GM12873 (cell line): ENCODE results near the gene COPE.

Source experiments
- TF ChIP-seq, protein P1 (sequence below): IDR thresholded peaks from 2 replicates; pipeline ENCODE4 v1.5.1; 2012; ENCODE audit warnings: low read depth, mild to moderate bottlenecking, moderate library complexity, low read length, control low read depth; ENCODE audit not compliant: insufficient read depth; ENCODE audit errors: missing control alignments

COPE gene

GRCh38 chr19:18910801-18911436, 8.3 kb downstream of the COPE start:
- TF ChIP-seq, protein P1, sequence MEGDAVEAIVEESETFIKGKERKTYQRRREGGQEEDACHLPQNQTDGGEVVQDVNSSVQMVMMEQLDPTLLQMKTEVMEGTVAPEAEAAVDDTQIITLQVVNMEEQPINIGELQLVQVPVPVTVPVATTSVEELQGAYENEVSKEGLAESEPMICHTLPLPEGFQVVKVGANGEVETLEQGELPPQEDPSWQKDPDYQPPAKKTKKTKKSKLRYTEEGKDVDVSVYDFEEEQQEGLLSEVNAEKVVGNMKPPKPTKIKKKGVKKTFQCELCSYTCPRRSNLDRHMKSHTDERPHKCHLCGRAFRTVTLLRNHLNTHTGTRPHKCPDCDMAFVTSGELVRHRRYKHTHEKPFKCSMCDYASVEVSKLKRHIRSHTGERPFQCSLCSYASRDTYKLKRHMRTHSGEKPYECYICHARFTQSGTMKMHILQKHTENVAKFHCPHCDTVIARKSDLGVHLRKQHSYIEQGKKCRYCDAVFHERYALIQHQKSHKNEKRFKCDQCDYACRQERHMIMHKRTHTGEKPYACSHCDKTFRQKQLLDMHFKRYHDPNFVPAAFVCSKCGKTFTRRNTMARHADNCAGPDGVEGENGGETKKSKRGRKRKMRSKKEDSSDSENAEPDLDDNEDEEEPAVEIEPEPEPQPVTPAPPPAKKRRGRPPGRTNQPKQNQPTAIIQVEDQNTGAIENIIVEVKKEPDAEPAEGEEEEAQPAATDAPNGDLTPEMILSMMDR: no peak

GRCh38 chr19:18910010-18910409, 9.2 kb downstream of the COPE start:
- TF ChIP-seq, protein P1: no peak

DNA sequence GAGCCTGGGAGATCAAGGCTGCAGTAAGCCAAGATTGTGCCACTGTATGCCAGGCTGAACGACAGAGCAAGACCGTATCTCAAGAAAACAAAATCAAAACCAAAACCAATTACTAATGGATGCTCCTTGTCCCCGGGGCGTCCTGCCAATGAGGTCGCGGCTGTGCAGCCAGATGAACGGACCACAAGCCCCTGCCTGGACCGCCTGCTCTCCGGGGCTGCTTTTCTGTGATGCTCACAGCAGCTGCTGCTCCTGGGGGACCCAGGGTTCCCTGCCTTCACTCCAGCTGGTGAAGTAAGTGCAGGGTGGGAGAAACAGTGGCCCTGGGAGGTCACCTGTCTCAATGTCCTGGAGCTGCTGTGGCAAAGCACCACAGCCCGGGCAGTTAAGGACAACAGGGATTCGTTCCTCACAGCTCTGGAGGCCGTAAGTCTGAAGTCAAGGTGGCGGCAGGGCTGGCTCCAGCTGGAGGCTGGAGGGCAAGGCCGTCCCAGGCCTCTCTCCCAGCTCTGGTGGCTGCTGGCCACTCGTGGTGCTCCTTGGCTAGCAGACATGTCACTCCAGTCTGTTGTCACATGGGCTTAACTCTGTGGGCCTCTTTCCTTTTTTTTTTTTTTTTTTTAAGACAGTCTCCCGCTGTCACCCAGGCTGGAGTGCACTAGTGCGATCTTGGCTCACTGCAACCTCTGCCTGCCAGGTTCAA, 10.1 kb downstream of the COPE start:
- TF ChIP-seq, protein P1: no peak

GRCh38 chr19:18906605-18907519, 12.3 kb downstream of the COPE start:
- TF ChIP-seq, protein P1: no peak

- TF ChIP-seq, protein P1: no peak
Measured at GRCh38 chr19:18905513-18906236, 13.5 kb downstream of the COPE start.

- TF ChIP-seq, protein P1: no peak
Measured at GRCh38 chr19:18905058-18905456, 14.1 kb downstream of the COPE start.
